Smooth muscle cell (in vitro differentiated cells): Measurements from ENCODE around the gene TRAPPC2L. TPM values are rescaled to one million over a fixed set of nuclear protein-coding genes. Genes with fewer than 3 reads are reported as not detected.

ENCODE experiments used
- DNase-seq: peaks from one replicate; lab custom pipeline; 2025; ENCODE audit not compliant: unreplicated experiment; lab: John Stamatoyannopoulos, UW
- H2AFZ ChIP-seq: fragments of 200-600 bp; sonication (generic); 2 replicates; pipeline ENCODE4 v1.6.0; 2016; ENCODE audit warnings: antibody characterized with exemption, low read depth, mild to moderate bottlenecking
- H3F3A ChIP-seq: fragments of 200-600 bp; sonication (generic); 2 replicates; pipeline ENCODE4 v1.6.0; 2017; ENCODE audit warnings: antibody characterized with exemption, low read depth
- H3K27ac ChIP-seq: fragments of 200-600 bp; sonication (generic); 2 replicates; pipeline ENCODE4 v1.5.1; 2016; ENCODE audit warnings: low read depth, mild to moderate bottlenecking
- H3K27me3 ChIP-seq: fragments of 200-600 bp; sonication (generic); 2 replicates; pipeline ENCODE4 v1.6.1; 2016; ENCODE audit warnings: low read depth, mild to moderate bottlenecking
- H3K36me3 ChIP-seq: fragments of 200-600 bp; sonication (generic); 2 replicates; pipeline ENCODE4 v1.5.1; 2016; ENCODE audit warnings: low read depth
- H3K4me1 ChIP-seq: fragments of 200-600 bp; sonication (generic); 2 replicates; pipeline ENCODE4 v1.5.1; 2016; ENCODE audit warnings: low read depth
- H3K4me2 ChIP-seq: fragments of 200-600 bp; sonication (generic); 2 replicates; pipeline ENCODE4 v1.6.0; 2016; ENCODE audit warnings: mild to moderate bottlenecking
- H3K4me3 ChIP-seq: fragments of 200-600 bp; sonication (generic); 2 replicates; pipeline ENCODE4 v1.5.1; 2016; ENCODE audit warnings: mild to moderate bottlenecking
- H3K79me2 ChIP-seq: fragments of 200-600 bp; sonication (generic); 2 replicates; pipeline ENCODE4 v1.6.0; 2016; ENCODE audit warnings: low read depth, mild to moderate bottlenecking
- H3K9ac ChIP-seq: fragments of 200-600 bp; sonication (generic); 2 replicates; pipeline ENCODE4 v1.6.0; 2016; ENCODE audit warnings: low read depth
- H3K9me3 ChIP-seq: fragments of 200-600 bp; sonication (generic); replicated peaks from 2 replicates; pipeline ENCODE4 v1.5.1; 2016; ENCODE audit warnings: low read depth
- H4K20me1 ChIP-seq: fragments of 200-600 bp; sonication (generic); 2 replicates; pipeline ENCODE4 v1.6.0; 2016; ENCODE audit warnings: low read depth
- WGBS: methylation state at CpG from one replicate; pipeline ENCODE4 v1.1.7; 2016; ENCODE audit warnings: low lambda C conversion rate; 5-methylcytosine and 5-hydroxymethylcytosine counted together
- polyA plus RNA-seq: library from polyadenylated mRNA; unstranded; fragments of >200 nt; fragmentation: Nextera tagmentation; extraction: Ambion mirVana; gene quantifications from 2 replicates; pipeline ENCODE4 v1.2.1, GENCODE V29; 2016
- total RNA-seq: library from RNA; depleted of rRNA; stranded (reverse); fragments of >200 nt; gene quantifications from 2 replicates; pipeline ENCODE4 v1.2.3, GENCODE V29; 2014
- TF ChIP-seq, protein P1 (sequence below): fragments of 200-600 bp; sonication (generic); IDR thresholded peaks from 2 replicates; pipeline ENCODE4 v1.5.1; 2017; ENCODE audit warnings: borderline replicate concordance, mild to moderate bottlenecking, antibody characterized with exemption; ENCODE audit not compliant: insufficient read depth, poor library complexity, severe bottlenecking

Gene TRAPPC2L
- total and polyA plus RNA-seq, 2 experiments from 2014 or later = 17.9 to 125 TPM

DNA sequence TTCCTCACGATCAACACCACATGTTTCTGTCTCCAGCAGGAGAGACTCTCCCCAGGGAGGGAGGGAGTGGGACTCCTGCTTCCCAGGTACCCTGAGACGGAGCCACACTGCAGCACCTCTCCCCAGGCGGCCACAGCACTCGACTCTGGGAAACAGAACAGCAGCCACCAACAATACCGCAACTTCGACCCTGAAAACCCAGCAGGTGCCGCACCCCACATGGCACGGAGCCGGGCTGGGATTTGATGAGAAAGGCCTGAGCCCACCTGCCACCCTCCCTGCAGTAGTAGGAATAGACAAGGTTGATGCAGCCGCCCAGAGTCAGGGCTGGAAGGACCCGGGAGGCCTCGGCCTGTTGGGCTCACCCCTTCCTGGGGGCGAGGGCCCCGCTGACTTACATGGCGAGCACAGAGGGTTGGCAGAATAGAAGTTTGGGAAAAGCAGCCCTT lies 14.6 kb upstream of the TRAPPC2L start:
- no peaks in the 10 kb centered on the region for H3K27me3 ChIP-seq
- H3F3A ChIP-seq = no peaks in the 10 kb centered on the region
- H3K4me2 ChIP-seq = no peak overlapping the region
- no peaks in the 10 kb centered on the region for H3K9me3 ChIP-seq
- H3K9ac ChIP-seq = no peak overlapping the region
- H4K20me1 ChIP-seq = peaks cover 32% of the 10 kb centered on the region
- WGBS = 97% methylated on average over 15 of the region's 15 CpGs
- H3K4me3 ChIP-seq = no peak overlapping the region
- no peak overlapping the region for H2AFZ ChIP-seq
- H3K36me3 ChIP-seq = no peaks in the 10 kb centered on the region
- H3K79me2 ChIP-seq = no peaks in the 10 kb centered on the region
- H3K27ac ChIP-seq = no peak overlapping the region
- no peaks in the 10 kb centered on the region for H3K4me1 ChIP-seq
- TF ChIP-seq, protein P1, sequence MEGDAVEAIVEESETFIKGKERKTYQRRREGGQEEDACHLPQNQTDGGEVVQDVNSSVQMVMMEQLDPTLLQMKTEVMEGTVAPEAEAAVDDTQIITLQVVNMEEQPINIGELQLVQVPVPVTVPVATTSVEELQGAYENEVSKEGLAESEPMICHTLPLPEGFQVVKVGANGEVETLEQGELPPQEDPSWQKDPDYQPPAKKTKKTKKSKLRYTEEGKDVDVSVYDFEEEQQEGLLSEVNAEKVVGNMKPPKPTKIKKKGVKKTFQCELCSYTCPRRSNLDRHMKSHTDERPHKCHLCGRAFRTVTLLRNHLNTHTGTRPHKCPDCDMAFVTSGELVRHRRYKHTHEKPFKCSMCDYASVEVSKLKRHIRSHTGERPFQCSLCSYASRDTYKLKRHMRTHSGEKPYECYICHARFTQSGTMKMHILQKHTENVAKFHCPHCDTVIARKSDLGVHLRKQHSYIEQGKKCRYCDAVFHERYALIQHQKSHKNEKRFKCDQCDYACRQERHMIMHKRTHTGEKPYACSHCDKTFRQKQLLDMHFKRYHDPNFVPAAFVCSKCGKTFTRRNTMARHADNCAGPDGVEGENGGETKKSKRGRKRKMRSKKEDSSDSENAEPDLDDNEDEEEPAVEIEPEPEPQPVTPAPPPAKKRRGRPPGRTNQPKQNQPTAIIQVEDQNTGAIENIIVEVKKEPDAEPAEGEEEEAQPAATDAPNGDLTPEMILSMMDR = no peak
- DNase-seq = no peak

DNA sequence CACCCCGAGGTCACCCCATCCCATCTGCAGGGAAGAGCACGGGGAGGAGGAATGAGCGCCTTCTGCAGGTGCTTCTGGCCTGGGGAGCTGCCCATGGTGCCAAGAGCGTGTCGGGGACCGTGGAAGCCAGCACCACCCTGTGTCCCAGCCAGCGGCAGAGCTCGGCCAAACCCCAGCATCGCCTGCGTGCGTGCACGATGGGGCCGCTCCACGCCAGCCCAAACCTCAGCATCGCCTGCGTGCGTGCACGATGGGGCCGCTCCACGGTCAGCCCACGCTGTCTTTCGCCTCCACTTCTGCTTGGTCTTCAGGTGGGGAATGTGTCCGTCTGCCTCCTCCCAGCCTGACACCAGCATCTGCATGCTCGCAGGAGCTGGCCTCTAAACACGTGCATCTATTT lies 14.1 kb upstream of the TRAPPC2L start:
- H3K4me1 ChIP-seq = no peaks in the 10 kb centered on the region
- H3K79me2 ChIP-seq = no peaks in the 10 kb centered on the region
- H4K20me1 ChIP-seq = peaks cover 35% of the 10 kb centered on the region
- no peaks in the 10 kb centered on the region for H3K27me3 ChIP-seq
- TF ChIP-seq, protein P1 = no peak
- WGBS = 93% methylated on average over 25 of the region's 25 CpGs
- no peak overlapping the region for H3K4me2 ChIP-seq
- no peaks in the 10 kb centered on the region for H3K9me3 ChIP-seq
- no peak overlapping the region for H3K27ac ChIP-seq
- no peak overlapping the region for H3K9ac ChIP-seq
- H2AFZ ChIP-seq = no peak overlapping the region
- no peaks in the 10 kb centered on the region for H3K36me3 ChIP-seq
- DNase-seq = no peak
- H3F3A ChIP-seq = no peaks in the 10 kb centered on the region
- H3K4me3 ChIP-seq = no peak overlapping the region

DNA sequence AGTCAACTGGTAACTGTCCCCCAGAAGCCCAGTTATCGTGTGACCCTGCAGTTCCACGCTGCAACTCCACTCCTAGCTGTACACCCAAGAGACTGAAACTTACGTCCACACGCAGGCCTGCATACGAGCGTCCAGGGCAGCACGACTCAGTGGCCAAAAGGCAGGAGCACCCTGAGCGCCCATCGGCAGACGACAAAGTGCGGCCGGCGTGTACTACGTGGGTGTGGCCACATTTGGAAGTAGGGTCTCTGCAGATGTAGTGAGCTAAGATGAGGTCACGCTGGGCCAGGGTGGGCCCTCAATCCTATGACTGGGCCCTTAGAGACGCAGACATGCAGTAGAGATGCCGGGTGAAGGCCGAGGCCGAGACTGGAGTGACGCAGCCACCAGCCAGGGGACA lies 13.7 kb upstream of the TRAPPC2L start:
- Histone ChIP-seq H4K20me1 (peaks cover 37% of the 10 kb centered on the region), H3K79me2 (no peaks in the 10 kb centered on the region), H3K36me3 (no peaks in the 10 kb centered on the region), H3K4me2 (no peak overlapping the region), H3K27ac (no peak overlapping the region), H3K4me1 (no peaks in the 10 kb centered on the region), H3K9me3 (no peaks in the 10 kb centered on the region), H2AFZ (no peak overlapping the region), H3K9ac (no peak overlapping the region), H3F3A (no peaks in the 10 kb centered on the region), H3K4me3 (no peak overlapping the region), H3K27me3 (no peaks in the 10 kb centered on the region)
- TF ChIP-seq, protein P1 = no peak
- WGBS = 98% methylated on average over 20 of the region's 20 CpGs
- DNase-seq = no peak

DNA sequence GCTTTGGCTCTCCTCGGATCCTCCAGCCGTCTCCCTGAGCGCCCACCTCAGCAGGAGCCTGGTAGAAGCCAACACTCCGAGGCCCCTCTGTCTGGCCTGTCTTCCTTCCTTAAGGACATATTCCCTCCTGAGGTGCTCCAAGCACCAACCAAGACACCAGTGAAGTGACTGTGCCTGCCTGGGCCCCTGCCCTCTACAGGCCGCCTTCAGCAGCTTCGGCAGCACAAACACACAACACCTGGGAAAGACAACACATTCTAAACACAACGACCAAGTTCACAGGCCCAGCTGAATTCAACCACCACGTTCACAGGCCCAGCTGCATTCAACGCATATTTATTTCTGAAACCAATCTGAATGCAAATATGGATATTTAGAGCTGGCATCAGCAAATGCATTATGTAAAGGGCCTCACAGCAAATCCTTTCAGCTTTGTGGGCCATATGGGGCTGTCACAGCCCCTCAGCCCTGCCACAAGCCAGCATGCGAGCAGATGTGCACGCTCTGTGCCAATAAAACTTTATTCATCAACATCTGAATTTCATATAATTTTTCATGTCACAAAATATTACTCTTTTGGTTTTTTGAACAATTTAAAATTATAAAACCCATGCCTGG lies 12.4 kb upstream of the TRAPPC2L start:
- no peak overlapping the region for H2AFZ ChIP-seq
- H3K4me1 ChIP-seq = no peaks in the 10 kb centered on the region
- 86% methylated on average over 11 of the region's 11 CpGs for WGBS
- H3K36me3 ChIP-seq = no peaks in the 10 kb centered on the region
- peaks cover 42% of the 10 kb centered on the region for H4K20me1 ChIP-seq
- no peaks in the 10 kb centered on the region for H3F3A ChIP-seq
- H3K79me2 ChIP-seq = no peaks in the 10 kb centered on the region
- TF ChIP-seq, protein P1 = no peak
- DNase-seq = no peak
- H3K27ac ChIP-seq = no peak overlapping the region
- H3K4me3 ChIP-seq = no peak overlapping the region
- no peak overlapping the region for H3K4me2 ChIP-seq
- no peaks in the 10 kb centered on the region for H3K27me3 ChIP-seq
- no peak overlapping the region for H3K9ac ChIP-seq
- H3K9me3 ChIP-seq = no peaks in the 10 kb centered on the region
